ENCODE results near the gene SPEN.

GRCh38 chr1:15954316-15954715 is 106.8 kb downstream of the SPEN start:
- TF ChIP-seq CTCF (IDR thresholded peaks at IDR 0.05) (no peak), POLR2A (IDR thresholded peaks at IDR 0.05) (no peak)
